Body of pancreas (tissue), 4 donors: Measurements from ENCODE around the gene HAUS7. TPM values are rescaled to one million over a fixed set of nuclear protein-coding genes. Genes with fewer than 3 reads are reported as not detected.

Experiments
- ATAC-seq: fragments of 150-250 bp; one replicate; pipeline ENCODE4 v1.9.1; 2016
- DNase-seq, 4 donors: peaks; one replicate each; pipeline ENCODE4 v3.0.0-alpha.2; 2019
- H3K27ac ChIP-seq, 4 donors: fragments of 200-600 bp; sonication (generic); 1 replicate in 3 of 4; 2 replicates in 1 of 4; pipeline versions ENCODE4 v1.5.1 to v1.6.1; 2016 to 2019; ENCODE audit warnings: mild to moderate bottlenecking in 1 of 4, mixed read lengths in 1 of 4, moderate library complexity in 1 of 4
- H3K27me3 ChIP-seq, 2 donors: fragments of 200-600 bp; sonication (generic); one replicate each; pipeline ENCODE4 v1.6.0; 2016; ENCODE audit warnings: mild to moderate bottlenecking in 1 of 2
- H3K36me3 ChIP-seq, 2 donors: fragments of 200-600 bp; sonication (generic); replicated peaks in 1 of 2; 2 replicates each; pipeline ENCODE4 v1.5.1; 2016; ENCODE audit warnings: low read depth in 2 of 2; ENCODE audit not compliant: insufficient read depth in 1 of 2
- H3K4me1 ChIP-seq: fragments of 200-600 bp; sonication (generic); one replicate; pipeline ENCODE4 v1.6.0; 2016
- H3K4me3 ChIP-seq, 2 donors: fragments of 200-600 bp; sonication (generic); 1 replicate in 1 of 2; 2 replicates in 1 of 2; pipeline ENCODE4 v1.5.1; 2016 to 2019
- H3K9me3 ChIP-seq, 3 donors: fragments of 200-600 bp; sonication (generic); 1 replicate in 2 of 3; 2 replicates in 1 of 3; pipeline ENCODE4 v1.5.1; 2016
- POLR2A ChIP-seq, 3 donors: fragments of 450-650 bp; IDR thresholded peaks; one replicate each; pipeline ENCODE4 v1.6.1; 2016; ENCODE audit warnings: antibody characterized with exemption in 3 of 3, mild to moderate bottlenecking in 2 of 3
- WGBS, 2 donors: methylation state at CpG; one replicate each; pipeline ENCODE4 v1.1.5; 2017; 5-methylcytosine and 5-hydroxymethylcytosine counted together
- intact Hi-C: fragments of 100-400 bp; cut with DNase I; formaldehyde crosslinking; loops from one replicate; pipeline ENCODE4 v1.15.1; 2023
- total RNA-seq, 2 donors: library from RNA; depleted of rRNA; stranded (reverse); fragments of >200 nt; gene quantifications; one replicate each; pipeline ENCODE4 v1.1.0, GENCODE V29; 2016
- TF ChIP-seq, protein P1 (sequence below), 7 experiments: fragments of 450-650 bp in 4 of 7; fragments of 200-600 bp in 3 of 7; sonication (generic) in 3 of 7; IDR thresholded peaks; one replicate each; pipeline ENCODE4 v1.5.1; 2016 to 2019; ENCODE audit warnings: antibody characterized with exemption in 7 of 7

Gene HAUS7
- total RNA-seq, 2 donors from 2014 or later = 3.1 to 38.2 TPM

DNA sequence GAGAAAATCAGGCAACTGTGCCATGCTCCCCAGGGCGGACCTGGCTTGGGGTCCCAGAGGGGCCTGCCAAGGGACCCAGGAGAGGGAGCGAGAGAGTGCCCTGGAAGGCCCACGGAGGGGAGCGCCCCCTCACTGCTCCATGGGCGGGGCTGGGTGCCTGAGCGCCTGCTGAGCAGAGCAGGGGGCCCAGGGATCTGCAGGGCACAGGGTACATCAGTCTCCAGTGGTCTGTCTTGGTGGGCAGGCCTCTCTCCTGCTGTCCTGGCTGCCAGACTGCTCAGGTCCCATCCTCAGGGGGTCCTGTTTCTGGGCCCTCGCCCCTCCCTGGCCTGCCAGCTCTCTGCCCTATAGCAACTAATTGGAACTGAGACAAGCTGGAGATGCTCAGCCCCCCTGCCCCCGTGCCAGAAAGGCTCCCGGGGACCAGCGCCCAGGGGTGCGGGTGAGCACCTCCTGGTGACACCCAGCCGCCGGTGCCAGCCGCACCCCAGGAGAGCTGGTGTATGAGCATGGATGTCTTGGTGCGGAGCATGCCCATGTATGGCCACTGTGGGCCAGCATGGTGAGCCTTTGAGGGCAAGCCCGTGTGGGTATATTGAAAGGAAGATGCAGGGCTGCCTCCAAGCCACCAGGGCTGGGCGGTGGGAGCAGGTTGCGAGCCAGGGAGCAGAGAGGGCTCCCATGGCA is 25.7 kb upstream of the HAUS7 start:
- ATAC-seq (no peak), DNase-seq (no peak)
- 77 to 83% methylated on average over 4 to 6 of the region's 18 CpGs for whole genome bisulfite sequencing, 2 donors
- TF ChIP-seq, protein P1, sequence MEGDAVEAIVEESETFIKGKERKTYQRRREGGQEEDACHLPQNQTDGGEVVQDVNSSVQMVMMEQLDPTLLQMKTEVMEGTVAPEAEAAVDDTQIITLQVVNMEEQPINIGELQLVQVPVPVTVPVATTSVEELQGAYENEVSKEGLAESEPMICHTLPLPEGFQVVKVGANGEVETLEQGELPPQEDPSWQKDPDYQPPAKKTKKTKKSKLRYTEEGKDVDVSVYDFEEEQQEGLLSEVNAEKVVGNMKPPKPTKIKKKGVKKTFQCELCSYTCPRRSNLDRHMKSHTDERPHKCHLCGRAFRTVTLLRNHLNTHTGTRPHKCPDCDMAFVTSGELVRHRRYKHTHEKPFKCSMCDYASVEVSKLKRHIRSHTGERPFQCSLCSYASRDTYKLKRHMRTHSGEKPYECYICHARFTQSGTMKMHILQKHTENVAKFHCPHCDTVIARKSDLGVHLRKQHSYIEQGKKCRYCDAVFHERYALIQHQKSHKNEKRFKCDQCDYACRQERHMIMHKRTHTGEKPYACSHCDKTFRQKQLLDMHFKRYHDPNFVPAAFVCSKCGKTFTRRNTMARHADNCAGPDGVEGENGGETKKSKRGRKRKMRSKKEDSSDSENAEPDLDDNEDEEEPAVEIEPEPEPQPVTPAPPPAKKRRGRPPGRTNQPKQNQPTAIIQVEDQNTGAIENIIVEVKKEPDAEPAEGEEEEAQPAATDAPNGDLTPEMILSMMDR (IDR thresholded peaks at IDR 0.05) = no peak
- TF ChIP-seq POLR2A (IDR thresholded peaks at IDR 0.05) = no peak
- Histone ChIP-seq H3K27me3 (no peaks in the 10 kb centered on the region), H3K9me3 (no peaks in the 10 kb centered on the region), H3K27ac (no peak overlapping the region), H3K36me3 (no peaks in the 10 kb centered on the region), H3K4me3 (no peak overlapping the region), H3K4me1 (no peaks in the 10 kb centered on the region)
- intact Hi-C loops = no loop called here

DNA sequence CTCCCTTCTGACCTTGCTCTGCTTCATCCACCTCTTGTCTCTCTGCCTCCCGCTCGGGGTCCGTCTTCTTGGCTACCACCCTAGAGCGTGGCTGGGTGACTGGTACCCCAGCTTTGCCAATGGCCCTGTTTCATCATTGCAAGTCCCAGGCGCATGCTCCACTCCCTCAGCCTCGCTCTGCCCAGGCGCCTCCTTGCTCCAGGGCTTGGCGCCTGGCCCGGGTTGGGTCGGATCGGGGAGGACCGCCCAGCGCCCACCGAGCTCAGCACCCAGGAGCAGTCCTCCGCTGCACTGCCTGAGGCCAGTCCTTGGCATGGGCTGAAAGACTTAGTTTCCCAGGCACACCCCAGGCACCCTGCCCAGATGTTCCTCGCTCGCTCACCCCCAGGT is 25.0 kb upstream of the HAUS7 start:
- 20 to 25% methylated on average over 5 to 13 of the region's 17 CpGs for WGBS, 2 donors
- Histone ChIP-seq H3K36me3 (no peaks in the 10 kb centered on the region), H3K4me3 (no peak overlapping the region), H3K27ac (no peak overlapping the region), H3K9me3 (no peaks in the 10 kb centered on the region), H3K27me3 (no peaks in the 10 kb centered on the region), H3K4me1 (no peaks in the 10 kb centered on the region)
- no peak for ATAC-seq
- peak in 1 of 4 donors; percentile 3 for DNase-seq
- TF ChIP-seq POLR2A (IDR thresholded peaks at IDR 0.05) = no peak
- TF ChIP-seq, protein P1 (IDR thresholded peaks at IDR 0.05) = no peak
- intact Hi-C loops = no loop called here

DNA sequence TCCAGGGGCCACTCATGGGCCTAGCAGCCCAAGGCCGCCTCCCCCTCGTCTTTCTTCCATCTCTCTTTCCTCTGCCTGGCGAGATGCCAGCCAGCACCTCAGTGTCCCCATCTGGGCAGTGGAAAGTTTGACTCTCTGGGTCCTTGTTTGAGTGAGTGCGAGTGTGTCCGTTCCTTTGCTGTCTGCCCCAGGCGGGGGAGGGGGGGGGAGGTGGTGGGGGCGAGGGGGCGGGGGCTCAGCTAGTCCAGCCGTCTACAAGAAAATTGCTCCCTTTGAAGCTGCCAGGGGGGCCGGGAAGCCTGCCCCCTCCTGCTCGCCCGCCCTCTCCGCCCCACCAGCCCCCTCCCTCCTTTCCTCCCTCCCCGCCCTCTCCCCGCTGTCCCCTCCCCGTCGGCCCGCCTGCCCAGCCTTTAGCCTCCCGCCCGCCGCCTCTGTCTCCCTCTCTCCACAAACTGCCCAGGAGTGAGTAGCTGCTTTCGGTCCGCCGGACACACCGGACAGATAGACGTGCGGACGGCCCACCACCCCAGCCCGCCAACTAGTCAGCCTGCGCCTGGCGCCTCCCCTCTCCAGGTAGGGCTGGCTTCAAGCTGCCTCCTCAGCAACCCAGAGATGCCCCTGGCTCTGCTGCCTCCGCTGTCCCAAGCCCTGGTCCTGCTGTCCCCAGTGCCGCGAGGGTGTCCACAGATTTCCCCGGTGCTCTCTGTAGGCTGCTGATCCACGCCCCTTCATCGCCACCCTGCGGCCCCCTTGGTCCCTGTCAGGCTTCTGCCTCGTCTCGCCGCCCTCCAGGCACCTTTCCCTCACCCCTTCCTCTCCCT is 24.4 kb upstream of the HAUS7 start, which contains the start of gene BGN:
TSS of gene BGN (plus strand) at position 440 of the 821 bp plus-strand sequence. CDS start 9,652 bp downstream, outside the sequence.
- WGBS, 2 donors = 0 to 17% methylated on average over 6 to 24 of the region's 41 CpGs
- no peaks in the 10 kb centered on the region for H3K27me3 ChIP-seq
- peak in 1 of 4 donors; percentile 10 for DNase-seq
- intact Hi-C loops = no loop called here
- no peaks in the 10 kb centered on the region for H3K4me1 ChIP-seq
- H3K36me3 ChIP-seq = no peaks in the 10 kb centered on the region
- no peaks in the 10 kb centered on the region for H3K9me3 ChIP-seq
- peak; percentile 30 for ATAC-seq
- TF ChIP-seq, protein P1 (IDR thresholded peaks at IDR 0.05) = peak in 2 of 7 experiments; percentile 14 to 32
- no peak for TF ChIP-seq POLR2A (IDR thresholded peaks at IDR 0.05)
- H3K27ac ChIP-seq = no peak within 1 kb of the TSS
- no peak within 1 kb of the TSS for H3K4me3 ChIP-seq

DNA sequence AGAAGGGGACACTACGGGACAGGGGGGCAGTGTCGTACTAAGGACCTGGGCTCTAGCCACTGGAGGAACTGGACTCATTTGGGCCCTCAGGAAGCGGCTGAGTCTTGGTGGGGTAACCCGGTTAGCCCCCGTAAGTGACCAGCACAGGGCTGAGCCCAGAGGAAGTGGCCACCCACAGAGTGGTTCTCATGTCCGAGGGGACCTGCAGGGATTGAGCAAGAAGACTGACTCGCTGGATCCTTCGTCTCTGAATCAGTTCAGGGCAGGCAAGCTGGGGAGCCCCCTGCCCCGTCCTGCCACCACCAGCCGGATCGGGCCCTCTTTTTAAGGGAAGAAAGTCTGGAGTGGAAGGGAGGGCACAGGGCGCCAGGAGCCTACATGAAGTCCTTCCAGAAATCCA is 23.7 kb upstream of the HAUS7 start:
- no peak for DNase-seq
- intact Hi-C loops = no loop called here
- WGBS, 2 donors = 70 to 87% methylated on average over 6 to 12 of the region's 12 CpGs
- no peak for TF ChIP-seq POLR2A (IDR thresholded peaks at IDR 0.05)
- TF ChIP-seq, protein P1 (IDR thresholded peaks at IDR 0.05) = no peak
- no peak overlapping the region for H3K4me3 ChIP-seq
- ATAC-seq = no peak
- H3K9me3 ChIP-seq = no peaks in the 10 kb centered on the region
- no peaks in the 10 kb centered on the region for H3K36me3 ChIP-seq
- no peak overlapping the region for H3K27ac ChIP-seq
- H3K4me1 ChIP-seq = no peaks in the 10 kb centered on the region
- no peaks in the 10 kb centered on the region for H3K27me3 ChIP-seq
